ENCODE results near the gene SLC25A40.
"Not testable (repeated sequence)": the region's sequence is repeated elsewhere in the genome, so short reads cannot be mapped to it uniquely, and the experiment has no call there.

SLC25A40 gene, protein sequence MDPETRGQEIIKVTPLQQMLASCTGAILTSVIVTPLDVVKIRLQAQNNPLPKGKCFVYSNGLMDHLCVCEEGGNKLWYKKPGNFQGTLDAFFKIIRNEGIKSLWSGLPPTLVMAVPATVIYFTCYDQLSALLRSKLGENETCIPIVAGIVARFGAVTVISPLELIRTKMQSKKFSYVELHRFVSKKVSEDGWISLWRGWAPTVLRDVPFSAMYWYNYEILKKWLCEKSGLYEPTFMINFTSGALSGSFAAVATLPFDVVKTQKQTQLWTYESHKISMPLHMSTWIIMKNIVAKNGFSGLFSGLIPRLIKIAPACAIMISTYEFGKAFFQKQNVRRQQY

DNA sequence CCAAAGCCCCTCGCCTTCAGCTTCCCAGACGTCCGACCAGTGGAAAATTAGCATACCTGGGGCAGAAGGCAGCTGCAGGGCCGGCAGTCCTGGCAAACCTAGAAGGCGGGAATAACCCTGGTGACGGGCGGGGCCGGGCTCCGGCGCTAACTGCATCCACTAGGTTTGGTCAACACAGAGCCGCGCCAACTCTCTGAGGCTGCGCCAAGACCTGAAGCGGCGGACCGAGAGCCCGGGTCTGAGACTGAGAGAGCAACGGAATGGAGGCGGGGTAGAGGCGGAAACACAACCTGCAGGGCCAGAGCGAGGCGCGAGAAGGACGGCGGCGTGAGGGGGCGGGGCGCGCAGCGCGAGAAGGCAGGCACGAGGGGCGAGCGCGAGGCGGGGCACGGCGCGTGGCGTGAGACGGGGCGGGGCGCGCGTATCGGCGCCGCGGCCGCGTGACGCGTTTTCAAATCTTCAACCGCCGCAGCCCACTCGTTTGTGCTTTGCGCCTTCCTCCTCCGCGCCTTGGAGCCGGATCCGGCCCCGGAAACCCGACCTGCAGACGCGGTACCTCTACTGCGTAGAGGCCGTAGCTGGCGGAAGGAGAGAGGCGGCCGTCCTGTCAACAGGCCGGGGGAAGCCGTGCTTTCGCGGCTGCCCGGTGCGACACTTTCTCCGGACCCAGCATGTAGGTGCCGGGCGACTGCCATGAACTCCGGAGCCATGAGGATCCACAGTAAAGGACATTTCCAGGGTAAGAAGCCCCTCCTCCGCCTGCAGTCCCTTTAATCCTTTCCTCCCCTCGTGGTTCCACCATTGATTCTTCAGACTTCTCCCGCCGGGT, at the start of gene SLC25A40, which contains the start of gene DBF4:
Gene SLC25A40 (minus strand): TSS at position 321 of the 829 bp plus-strand sequence. CDS start 17,633 bp downstream, outside the sequence.
Gene DBF4 (plus strand): TSS at position 454 of the 829 bp plus-strand sequence. CDS start 240 bp downstream, at position 694.
- peak; percentile 90 for DNase-seq (ENCODE audit: low spot score)

DNA sequence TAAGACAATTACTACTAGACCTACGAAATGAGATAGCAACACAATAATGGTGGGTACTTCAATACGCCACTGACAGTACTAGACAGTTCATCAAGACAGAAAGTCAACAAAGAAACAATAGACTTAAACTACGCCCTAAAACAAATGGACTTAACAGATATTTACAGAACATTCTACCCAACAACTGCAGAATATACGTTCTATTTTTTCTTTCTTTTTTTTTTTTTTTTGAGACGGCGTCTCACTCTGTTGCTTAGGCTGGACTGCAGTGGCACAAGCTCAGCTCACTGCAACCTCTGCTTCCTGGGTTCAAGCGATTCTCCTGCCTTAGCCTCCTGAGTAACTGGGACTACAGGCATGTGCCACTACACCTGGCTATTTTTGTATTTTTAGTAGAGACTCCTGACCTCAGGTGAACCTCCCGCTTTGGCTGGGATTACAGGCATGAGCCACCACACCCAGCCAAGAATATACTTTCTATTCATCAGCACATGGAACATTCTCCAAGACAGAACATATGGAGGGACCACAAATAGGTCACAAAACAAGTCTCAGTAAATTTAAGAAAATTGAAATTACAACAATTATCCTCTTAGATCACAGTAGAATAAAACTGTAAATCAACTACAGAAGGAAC, 46.7 kb upstream of the SLC25A40 start:
- DNase-seq (ENCODE audit: low spot score) = not testable (repeated sequence)

DNA sequence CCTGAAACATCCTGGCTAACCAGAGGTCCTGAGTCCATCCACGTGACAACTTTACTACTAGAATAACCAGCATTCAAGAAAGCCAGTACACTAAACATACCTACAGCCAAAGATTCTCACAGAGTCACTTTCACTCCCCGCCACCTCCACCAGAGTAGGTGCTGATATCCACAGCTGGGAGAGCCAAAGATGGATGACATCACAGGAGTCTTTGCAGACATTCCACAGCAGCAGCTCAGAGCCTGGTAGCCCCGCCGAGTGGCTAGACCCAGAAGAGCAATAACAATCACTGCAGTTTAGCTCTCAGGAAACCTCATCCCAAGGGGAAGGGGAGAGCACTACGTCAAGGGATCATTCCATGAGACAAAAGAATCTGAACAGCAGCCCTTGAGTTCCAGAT, 44.4 kb upstream of the SLC25A40 start:
- no peak for DNase-seq (ENCODE audit: low spot score)

- no peak for DNase-seq (ENCODE audit: low spot score)
These were observed 43.7 kb upstream of the SLC25A40 start for GRCh38 chr7:87919875-87920274.

- DNase-seq (ENCODE audit: low spot score) = no peak
These were observed 42.6 kb upstream of the SLC25A40 start for GRCh38 chr7:87918740-87919139.

DNA sequence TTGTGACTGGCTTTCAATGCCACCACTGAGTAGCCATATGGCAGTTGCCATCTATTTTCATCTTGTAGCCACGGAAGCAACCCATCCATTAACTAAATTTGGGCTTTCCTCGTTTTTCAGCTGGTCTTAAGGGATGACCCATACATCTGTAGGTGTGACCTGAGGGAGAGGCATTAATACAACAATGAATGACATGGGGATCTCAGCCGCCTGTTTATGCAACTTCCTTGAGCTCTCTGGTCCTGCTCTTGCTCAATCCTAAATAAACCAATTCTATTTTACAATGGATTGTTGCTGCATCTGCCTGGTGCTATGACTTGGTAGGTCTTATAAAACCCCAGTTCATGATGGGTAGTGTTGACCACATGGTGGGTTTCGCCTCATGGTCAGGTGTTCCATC, 36.0 kb upstream of the SLC25A40 start:
- no peak for DNase-seq (ENCODE audit: low spot score)

- DNase-seq (ENCODE audit: low spot score) = not testable (repeated sequence)
These were observed 32.7 kb upstream of the SLC25A40 start for GRCh38 chr7:87908814-87909213.

DNA sequence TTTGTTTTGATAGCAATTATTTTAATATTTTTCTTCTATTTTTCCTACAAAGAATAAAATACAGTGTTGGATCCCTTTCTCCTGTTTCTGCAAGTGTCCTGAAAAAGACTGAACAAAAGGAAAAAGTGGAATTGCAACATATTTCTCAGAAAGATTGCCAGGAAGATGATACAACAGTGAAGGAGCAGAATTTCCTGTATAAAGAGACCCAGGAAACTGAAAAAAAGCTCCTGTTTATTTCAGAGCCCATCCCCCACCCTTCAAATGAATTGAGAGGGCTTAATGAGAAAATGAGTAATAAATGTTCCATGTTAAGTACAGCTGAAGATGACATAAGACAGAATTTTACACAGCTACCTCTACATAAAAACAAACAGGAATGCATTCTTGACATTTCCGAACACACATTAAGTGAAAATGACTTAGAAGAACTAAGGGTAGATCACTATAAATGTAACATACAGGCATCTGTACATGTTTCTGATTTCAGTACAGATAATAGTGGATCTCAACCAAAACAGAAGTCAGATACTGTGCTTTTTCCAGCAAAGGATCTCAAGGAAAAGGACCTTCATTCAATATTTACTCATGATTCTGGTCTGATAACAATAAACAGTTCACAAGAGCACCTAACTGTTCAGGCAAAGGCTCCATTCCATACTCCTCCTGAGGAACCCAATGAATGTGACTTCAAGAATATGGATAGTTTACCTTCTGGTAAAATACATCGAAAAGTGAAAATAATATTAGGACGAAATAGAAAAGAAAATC, 31.2 kb upstream of the SLC25A40 start:
- not testable (repeated sequence) for DNase-seq (ENCODE audit: low spot score)

- no peak for DNase-seq (ENCODE audit: low spot score)
These were observed 23.1 kb upstream of the SLC25A40 start for GRCh38 chr7:87899255-87899654.

DNA sequence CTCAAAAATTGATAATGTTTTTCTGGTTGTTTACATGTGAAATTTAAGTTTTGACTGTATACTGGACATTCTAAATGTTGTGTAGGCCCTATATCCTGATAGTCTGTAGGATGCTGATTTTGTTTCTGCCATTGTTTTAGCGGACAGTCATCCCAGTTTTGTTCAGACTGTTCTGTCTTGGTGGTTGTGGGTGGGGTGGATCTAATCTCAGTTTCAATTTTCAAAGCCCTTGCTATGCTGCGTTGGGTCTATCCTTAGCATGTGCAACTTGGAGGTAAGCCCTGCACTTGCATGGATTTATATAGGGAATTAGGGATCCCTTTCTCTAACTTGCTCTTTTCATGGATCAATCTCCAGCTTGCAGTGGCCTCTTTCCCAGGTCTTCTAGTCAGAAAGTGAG, 19.2 kb upstream of the SLC25A40 start:
- DNase-seq (ENCODE audit: low spot score) = no peak

DNA sequence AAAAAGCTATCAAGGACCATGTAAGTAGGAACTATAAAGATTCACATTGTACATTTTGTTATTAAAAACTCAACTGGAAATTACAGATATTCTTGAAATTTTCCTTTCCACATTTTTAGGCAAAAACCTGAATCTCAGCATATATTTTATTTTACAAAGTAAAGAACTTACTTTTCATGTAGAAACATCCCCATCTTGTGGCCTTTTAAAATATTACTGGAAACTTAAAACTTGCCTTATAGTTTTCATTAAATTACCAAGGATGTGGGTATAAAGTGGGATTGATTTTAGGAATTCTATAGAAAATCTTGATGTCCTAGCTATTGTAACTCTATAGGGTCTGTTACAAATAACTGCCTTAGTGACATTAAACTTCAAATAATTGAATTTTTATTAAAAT, 10.7 kb upstream of the SLC25A40 start:
- peak; percentile 19 for DNase-seq (ENCODE audit: low spot score)

DNA sequence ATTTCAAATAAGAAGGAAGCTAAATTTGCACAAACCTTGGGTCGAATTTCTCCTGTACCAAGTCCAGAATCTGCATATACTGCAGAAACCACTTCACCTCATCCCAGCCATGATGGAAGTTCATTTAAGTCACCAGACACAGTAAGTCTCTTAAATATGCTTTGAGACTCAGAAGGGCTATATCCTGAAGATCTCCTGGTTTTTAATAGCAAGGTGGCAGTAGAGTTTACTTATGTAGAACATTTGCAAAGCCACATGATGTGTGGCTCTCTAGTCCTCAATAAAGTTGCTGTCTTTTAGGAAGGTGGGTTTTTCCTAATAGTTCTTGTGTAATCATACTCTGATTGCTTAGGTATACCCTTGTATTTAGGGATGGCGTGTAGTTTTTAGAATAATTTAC, 8.9 kb upstream of the SLC25A40 start:
- no peak for DNase-seq (ENCODE audit: low spot score)

- no peak for DNase-seq (ENCODE audit: low spot score)
These were observed 6.2 kb upstream of the SLC25A40 start for GRCh38 chr7:87882151-87882937.

- no peak for DNase-seq (ENCODE audit: low spot score)
These were observed 2.1 kb upstream of the SLC25A40 start for GRCh38 chr7:87878208-87878735.

DNA sequence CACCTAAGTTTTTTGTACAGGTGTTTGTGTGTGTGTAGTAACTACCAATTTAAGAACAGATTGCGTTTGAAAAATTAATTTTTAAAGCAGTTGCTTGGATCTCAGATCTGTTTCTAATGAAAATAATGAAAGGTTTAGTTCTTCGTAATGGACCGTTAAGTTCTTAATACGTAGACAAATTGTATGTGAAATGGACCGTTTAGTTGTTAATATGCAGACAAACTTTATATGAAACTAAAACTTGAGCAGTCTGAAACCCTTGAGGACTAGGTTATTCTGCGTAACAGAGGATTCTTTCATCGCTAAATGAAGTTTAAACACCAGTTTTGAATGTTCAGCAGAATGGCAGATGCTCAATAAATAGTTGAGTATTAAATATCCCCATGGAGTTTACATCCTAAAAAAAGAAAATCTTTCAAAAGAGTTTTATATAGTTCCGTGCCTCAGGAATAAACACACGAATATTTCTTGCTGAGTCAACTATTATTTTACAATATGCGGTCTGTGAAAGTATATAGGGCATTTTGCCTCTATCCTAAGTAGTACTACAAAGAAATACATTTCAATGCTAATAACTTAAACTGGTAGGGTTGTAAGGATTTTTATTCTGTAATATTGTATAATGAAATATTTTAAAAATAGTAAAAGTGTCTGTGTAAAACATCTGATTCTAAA, 1.3 kb upstream of the SLC25A40 start:
- DNase-seq (ENCODE audit: low spot score) = no peak

DNA sequence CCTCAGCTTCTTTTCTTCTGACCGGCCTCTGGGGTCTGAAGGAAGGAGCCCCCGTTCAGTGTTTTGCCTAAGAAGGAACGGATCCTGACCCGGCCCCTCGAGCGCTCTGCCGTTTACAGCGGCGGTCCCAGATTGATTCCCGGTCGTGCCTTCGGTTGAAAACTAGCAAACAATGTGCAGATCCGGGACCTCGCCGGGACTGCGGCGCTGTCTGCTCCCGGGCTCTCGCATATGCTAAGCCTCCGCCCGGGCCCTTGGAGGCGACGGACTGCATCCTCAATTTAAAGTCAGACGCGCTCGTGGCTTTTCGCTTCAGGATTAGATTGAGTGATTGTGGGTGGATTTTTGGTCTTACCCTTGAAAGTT, 692 bp upstream of the SLC25A40 start:
- DNase-seq (ENCODE audit: low spot score) = peak; percentile 52

DNA sequence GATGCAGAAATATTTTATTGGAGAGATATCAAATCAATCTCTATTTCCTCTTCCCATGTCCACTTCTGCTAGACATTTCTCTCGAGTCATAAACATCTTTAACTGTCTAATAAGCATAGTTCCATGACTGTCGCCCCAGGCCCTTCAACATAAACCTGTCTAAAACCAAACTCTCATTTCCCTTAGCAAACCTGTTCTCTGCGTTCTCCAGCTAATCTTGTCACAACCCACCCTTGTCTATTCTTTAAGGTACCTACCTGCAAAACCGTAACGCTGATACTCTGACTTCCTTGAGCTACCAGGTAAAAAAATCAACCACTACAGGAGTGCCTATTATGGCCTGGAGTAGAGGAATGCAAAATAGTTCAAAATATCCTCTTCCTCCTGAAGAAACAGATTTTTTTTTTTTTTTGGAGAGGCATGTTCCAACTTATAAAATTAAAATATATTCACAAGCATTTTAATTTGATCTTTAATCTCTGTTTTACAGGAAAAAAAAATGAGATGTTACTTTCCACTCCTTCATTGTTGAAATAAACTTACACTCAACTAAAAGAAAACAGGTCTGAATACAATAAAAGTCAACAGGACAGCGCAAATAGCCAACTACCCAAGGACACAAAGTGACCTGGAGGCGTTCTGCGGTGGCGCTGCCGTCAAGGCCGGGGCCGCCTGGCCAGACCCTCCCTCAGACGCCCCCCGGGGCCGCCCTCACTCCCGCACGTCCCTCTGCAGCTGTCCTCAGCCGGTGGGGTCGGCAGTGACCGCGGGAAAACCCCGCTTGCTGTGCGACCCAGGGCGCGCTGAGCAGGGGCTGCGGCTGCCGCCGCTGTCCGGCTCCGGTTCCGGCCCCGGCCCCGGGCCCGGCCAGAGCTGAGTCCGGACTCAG, 765 bp downstream of the SLC25A40 start:
- DNase-seq (ENCODE audit: low spot score) = no peak

- no peak for DNase-seq (ENCODE audit: low spot score)
These were observed 2.1 kb downstream of the SLC25A40 start for GRCh38 chr7:87874066-87874465.

- not testable (repeated sequence) for DNase-seq (ENCODE audit: low spot score)
These were observed 2.8 kb downstream of the SLC25A40 start for GRCh38 chr7:87873328-87873727.
